Measurements from ENCODE around the gene MAPKAP1.

Gene MAPKAP1

GRCh38 chr9:125492719-125493118 lies 214.3 kb downstream of the MAPKAP1 start:
- no peak for DNase-seq (ENCODE audit: low read depth in 2 of 2, low spot score in 1 of 2)

- DNase-seq (ENCODE audit: low read depth in 2 of 2, low spot score in 1 of 2) = no peak
Measured at GRCh38 chr9:125487842-125488241, 219.2 kb downstream of the MAPKAP1 start.

DNA sequence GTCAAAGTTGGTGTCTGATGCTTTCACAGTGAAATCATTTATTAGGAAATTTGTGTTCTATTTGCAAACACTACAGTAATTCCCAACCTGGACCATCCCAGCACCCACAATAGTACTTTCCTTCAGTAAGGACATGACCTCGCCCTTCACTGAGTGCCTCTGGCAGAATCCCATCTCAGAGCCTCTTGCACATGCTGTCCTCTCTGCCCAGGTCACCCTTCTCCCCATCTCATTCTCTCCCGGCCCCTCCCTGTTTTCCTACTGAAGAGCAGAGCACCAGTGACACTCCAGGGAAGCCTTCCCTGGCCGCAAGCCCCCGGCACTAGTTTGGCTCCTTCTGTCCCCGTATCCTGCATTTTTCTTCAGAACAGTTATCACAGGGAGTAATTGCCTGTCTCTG lies 220.4 kb downstream of the MAPKAP1 start:
- no peak for DNase-seq (ENCODE audit: low read depth in 2 of 2, low spot score in 1 of 2)

- DNase-seq (ENCODE audit: low read depth in 2 of 2, low spot score in 1 of 2) = no peak
Measured at GRCh38 chr9:125486152-125486508, 220.9 kb downstream of the MAPKAP1 start.

DNA sequence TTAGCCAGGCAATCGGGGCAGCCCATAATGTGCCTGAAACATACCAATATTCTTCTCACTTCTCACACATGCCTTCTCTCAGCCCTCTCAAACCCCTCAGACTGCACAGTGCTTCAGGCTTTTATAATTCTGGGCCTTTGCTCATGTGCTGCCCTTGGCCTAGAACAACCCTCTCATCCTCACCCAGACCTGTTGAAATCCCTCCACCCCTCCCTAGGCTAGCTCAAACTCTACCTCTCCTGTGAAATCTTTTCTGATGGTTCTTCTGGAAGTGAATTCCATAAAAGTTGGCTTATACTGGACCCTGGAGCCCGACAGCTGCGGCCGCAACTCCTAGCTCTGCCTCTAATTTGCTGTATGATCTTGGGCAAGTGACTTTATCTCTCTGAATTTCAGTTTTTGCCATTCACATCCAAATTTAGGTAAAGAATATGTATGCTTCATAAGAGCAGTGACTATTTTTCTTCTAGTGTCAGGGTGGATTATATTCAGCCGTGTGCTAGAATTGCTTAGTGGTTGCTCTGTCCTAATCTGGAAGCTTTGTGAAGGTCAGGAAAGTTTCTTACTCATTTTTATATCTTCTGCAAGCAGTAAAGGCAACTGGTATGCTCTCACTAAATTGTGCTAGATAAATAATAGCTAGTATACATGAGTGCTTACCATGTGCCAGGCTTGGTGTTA lies 221.4 kb downstream of the MAPKAP1 start:
- no peak for DNase-seq (ENCODE audit: low read depth in 2 of 2, low spot score in 1 of 2)

GRCh38 chr9:125484350-125485282 lies 222.4 kb downstream of the MAPKAP1 start:
- no peak for DNase-seq (ENCODE audit: low read depth in 2 of 2, low spot score in 1 of 2)

DNA sequence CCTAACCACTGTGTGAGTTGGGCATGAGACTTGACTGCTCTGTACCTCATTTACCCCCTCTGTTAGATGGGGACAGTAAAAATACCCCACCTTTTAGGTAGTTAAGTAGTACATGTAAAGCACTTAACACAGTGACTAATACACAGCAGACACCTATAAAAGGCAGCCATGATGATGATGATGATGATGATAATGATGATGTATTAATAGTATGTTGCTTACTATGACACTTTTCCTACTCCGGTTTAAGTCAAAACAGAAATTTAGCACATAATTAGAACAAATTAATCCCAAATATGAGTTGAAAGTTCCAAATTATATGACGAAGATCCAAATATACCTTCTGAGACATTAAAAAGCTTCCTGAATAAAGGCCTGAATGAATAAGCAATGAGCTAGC lies 223.3 kb downstream of the MAPKAP1 start:
- no peak for DNase-seq (ENCODE audit: low read depth in 2 of 2, low spot score in 1 of 2)

GRCh38 chr9:125479846-125480615 lies 227.0 kb downstream of the MAPKAP1 start:
- no peak for DNase-seq (ENCODE audit: low read depth in 2 of 2, low spot score in 1 of 2)

DNA sequence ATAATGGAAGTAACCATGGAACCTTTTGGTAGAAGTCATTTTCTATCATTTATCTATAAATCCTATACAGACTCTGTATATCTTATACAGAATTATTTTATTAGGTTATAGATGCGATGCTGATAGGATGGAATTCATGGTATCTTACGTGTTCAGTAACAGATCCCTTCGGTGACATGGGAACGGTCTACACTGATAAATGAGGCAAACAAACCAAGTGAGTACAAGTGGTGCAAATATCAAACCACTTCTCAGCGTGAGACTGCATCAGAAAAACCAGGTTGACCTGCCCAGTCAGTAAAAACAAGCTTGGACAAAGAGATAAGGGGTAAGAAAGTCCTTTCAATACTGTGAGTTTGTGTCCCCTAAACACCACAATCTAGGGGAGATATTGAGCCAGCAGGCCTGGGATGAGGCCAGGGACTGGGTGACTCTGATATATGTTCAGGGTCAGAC lies 229.9 kb downstream of the MAPKAP1 start:
- DNase-seq (ENCODE audit: low read depth in 2 of 2, low spot score in 1 of 2) = no peak

DNA sequence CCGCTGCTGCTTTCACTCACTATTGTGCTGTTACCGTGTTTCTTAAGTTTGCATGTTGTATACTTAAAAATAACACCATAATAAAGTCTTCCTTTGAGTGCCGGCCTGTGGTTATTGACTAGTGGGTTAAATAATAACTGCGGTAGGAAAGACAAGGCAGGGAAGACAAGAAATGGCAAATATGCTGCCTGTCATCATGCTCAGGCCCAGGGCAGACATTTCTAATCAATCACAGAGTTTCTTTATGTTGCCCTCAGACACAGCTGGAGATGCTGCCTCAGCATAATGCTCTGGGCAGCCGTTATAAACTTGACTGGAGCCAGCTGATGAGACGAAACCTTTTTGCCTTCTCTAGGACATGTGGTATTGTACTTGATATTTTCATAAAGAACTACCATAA lies 230.4 kb downstream of the MAPKAP1 start:
- no peak for DNase-seq (ENCODE audit: low read depth in 2 of 2, low spot score in 1 of 2)

DNA sequence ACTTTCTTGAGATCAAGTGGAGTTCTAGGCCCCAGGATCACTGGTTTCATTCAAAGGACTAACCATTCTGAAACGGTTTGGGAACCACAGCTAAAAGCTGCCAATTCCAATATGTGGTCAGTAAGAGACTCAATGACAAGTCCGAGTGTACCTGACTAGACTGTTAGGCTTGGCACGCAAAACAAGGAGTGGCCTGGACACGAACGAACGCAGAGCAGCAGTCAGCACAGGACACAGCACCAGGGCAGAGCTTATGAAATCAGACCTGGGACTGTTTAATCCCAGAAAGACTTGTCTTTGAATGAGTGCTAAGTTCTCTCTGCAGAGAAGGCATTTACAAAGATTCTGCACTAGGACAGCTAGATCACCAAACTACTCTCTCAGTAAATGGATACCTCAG lies 231.6 kb downstream of the MAPKAP1 start:
- DNase-seq (ENCODE audit: low read depth in 2 of 2, low spot score in 1 of 2) = no peak

DNA sequence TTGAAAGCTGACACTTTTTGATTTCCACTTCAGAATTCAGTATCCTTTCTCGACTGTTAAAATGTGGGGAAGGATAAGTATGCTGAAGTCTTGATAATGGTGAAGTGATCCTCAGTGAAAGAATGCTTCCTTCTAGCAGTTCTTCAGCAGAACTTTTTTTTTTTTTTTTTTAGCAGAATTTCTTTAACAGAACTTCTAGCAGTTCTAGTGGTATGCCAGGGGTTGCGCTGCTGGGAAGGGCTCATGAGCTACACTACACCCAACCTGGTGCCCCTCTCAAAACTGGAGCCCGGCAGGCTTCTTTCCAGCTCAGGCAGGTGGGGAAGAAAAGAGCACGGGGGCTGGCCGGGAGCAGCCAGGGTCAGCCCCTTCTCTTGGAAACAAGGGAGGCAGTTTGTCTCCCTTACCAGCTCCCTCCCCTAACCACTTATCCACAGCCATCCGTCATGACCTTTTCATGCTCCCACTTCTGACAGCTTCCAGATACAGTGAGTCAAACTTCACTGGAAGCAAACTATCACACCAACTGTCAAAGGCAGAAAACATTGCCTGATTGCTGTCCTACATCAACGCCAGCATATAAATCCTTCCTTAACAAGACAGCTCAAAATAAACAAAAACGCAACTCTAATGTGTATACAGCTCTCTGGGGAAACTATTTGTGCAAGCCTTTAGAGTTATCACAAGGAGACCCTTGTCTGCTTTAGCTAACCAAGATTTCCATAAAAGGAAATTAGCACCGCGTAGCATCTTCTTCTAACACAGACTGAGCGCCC lies 233.9 kb downstream of the MAPKAP1 start:
- no peak for DNase-seq (ENCODE audit: low read depth in 2 of 2, low spot score in 1 of 2)

GRCh38 chr9:125472562-125472925 lies 234.5 kb downstream of the MAPKAP1 start:
- DNase-seq (ENCODE audit: low read depth in 2 of 2, low spot score in 1 of 2) = no peak

DNA sequence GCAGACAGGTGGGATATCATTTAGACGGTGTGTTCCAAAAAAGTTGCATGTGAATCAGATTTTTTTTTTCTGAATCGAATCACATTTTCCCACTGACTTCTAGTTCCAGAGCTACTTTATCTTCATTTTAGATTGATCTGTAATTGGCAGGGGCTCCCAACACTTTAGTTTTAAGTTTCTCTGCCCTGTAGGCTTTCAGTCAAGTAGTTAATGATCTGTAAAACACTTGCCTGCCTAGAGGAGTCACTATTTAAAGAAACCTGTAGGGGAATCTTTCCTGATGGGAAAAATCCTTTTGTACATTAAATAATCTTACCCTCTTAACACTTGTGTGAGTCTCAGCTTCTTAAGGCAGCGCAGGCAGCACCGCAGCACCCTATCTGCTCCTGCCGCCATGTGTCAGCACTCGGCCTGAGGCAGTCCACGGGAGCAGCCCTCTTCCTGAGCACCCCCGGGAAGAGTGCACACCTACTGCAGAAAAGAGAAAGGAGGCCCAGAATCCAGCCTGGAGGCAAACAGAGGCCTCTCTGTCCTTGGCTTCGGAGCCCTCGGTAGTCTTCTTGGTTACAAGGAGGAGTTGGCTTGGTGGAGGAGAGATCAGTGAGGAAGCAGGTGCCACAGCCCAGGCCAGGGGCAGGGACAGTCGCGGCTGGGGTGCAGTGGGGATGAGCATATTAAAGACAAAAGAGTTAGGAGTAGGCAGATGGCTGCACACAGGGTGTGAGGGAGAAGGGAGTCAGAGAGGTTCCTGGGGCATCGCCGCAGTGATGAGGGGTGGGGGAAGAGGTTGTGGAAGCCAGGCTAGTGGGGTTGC lies 236.0 kb downstream of the MAPKAP1 start:
- DNase-seq (ENCODE audit: low read depth in 2 of 2, low spot score in 1 of 2) = no peak

GRCh38 chr9:125470189-125470588 lies 236.8 kb downstream of the MAPKAP1 start:
- DNase-seq (ENCODE audit: low read depth in 2 of 2, low spot score in 1 of 2) = no peak

DNA sequence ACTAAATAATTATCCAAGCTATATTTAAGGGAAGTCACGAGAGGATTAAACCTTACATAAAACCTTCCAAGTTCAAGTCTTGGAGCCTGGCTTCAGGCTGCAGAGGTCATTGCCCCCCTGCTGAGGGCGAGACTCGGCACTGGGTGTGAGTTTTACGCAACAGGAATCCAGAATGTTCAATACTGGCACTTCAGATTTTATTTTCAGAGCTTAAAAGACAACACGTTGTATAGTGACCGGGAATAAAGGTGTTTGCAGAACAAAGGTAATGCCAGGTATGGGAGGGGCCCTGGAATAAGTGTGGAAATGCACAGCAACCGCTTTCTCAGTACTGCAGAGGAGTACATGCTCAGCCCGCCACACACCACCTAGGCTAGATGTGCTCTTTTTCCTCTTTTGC lies 238.4 kb downstream of the MAPKAP1 start:
- no peak for DNase-seq (ENCODE audit: low read depth in 2 of 2, low spot score in 1 of 2)

DNA sequence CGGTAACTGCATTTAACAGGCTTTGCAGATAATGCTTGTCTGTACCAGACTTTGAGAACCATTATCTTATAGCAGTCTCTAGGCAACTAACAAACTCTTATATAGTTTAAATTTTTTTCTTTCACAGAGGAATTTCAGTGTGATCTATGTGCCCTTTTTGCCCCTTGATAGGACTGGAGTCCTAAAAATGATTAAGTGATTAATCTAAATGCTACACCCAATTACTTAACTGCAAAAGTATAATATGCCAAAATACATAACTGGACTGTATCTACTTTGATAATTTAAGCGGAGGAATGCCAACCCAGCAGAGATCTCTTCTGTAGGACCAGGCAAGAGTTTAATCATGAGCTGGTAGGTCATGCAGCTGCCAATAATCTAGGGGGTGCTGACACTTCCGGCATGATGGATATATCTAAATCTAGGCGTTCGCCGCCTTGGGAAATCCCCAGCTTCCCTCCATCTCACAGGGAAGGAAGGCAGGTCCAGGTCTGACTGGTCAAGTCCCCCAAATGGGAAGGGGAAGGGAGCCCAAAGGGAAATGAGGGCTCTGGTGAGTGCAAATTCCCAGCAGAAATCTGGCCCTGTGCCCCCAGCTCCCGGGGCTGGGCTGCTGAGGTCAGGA lies 239.8 kb downstream of the MAPKAP1 start:
- no peak for DNase-seq (ENCODE audit: low read depth in 2 of 2, low spot score in 1 of 2)

DNA sequence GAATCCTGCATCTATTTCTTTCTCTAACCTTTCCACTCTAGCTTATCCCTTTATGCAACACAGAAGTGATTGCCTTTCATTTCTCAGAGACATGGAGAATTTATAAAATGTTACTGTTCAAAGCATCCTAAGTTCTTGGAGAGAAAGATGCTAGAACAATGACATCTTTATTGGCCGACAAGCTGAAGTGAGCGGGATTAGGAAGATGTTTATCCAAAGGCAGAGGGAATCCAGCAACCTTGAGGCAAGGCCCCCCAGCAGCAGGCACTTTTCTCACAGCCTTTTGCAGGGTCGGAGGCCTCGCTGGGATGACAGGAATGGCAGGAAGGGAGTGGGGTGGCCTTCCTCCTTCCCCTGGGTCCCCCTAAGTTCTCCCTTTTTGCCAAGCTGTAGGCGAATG lies 240.6 kb downstream of the MAPKAP1 start:
- DNase-seq (ENCODE audit: low read depth in 2 of 2, low spot score in 1 of 2) = no peak

- no peak for DNase-seq (ENCODE audit: low read depth in 2 of 2, low spot score in 1 of 2)
Measured at GRCh38 chr9:125464591-125465385, 242.2 kb downstream of the MAPKAP1 start.
